GM18907 (cell line): ENCODE results near the gene TAF1L.
A peak's percentile ranks its signal among the peaks of the same experiment; 100 is the strongest.
"Not testable (repeated sequence)": the region's sequence is repeated elsewhere in the genome, so short reads cannot be mapped to it uniquely, and the experiment has no call there.

ENCODE experiments used
- ATAC-seq: cut with Tn5 transposase; IDR thresholded peaks from one replicate; pipeline ENCODE4 v1.9.1; 2021; ENCODE audit warnings: mild to moderate bottlenecking, moderate library complexity; ENCODE audit not compliant: unreplicated experiment

Gene TAF1L

DNA sequence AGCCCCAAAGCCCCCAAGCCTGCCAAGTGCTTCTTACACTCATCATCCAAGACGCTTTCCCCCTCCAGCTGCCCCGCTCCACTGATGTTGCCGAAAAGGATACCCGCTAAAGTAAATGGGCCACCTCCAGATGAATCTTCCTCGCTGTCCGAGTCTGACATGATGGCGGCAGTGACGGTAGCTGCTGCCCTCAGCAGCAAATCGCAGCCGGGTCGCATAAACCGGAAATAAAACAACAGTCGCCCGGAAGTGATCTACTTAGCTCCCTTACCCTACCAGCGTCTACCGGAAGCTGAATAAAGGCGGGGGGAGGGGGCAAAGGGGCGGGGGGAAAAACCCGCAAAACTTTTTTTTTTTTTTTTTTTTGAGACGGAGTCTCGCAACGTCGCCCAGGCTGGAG, at the start of gene TAF1L:
Gene TAF1L (minus strand): TSS at position 308 of the 400 bp plus-strand sequence. CDS start 90 bp downstream, at position 218.
- no peak for ATAC-seq

DNA sequence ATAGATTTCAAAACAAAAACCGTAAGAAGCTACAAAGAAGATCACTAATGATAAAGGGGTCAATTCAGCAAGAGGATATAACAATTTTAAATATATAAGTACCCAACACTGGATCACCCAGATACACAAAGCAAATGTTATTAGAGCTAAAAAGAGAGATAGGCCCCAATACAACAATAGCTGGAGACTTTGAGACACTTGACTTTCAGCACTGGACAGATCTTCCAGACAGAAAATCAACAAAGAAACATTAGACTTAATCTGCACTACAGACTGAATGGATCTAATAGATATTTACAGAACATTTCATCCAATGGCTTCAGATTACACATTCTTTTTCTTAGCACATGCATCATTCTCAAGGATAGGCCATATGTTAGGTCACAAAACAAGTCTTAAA, 46.3 kb upstream of the TAF1L start:
- no peak for ATAC-seq

GRCh38 chr9:32677931-32678330, 42.5 kb upstream of the TAF1L start:
- no peak for ATAC-seq

DNA sequence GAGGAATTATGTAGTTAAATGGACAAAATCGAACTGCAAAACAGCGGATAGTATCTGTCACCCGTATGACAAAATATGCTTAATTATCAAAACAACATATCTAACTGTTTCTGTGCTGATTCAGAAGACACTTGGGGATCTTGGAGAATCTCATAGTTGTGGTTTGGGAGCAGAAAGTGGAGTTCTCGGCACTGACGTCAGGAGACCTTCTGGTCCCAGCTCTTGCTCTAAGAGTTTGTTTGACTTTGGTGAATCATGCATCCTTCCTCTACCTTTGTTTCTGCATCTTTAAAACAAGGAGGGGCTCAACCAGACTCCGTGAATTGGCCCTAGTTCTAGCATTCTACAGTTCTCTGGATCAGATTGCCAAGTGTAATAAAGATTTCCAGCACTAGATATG, 37.0 kb upstream of the TAF1L start:
- ATAC-seq = no peak

- no peak for ATAC-seq
Observed at GRCh38 chr9:32671333-32671732, 35.9 kb upstream of the TAF1L start.

- ATAC-seq = no peak
Observed at GRCh38 chr9:32665101-32665500, 29.6 kb upstream of the TAF1L start.

DNA sequence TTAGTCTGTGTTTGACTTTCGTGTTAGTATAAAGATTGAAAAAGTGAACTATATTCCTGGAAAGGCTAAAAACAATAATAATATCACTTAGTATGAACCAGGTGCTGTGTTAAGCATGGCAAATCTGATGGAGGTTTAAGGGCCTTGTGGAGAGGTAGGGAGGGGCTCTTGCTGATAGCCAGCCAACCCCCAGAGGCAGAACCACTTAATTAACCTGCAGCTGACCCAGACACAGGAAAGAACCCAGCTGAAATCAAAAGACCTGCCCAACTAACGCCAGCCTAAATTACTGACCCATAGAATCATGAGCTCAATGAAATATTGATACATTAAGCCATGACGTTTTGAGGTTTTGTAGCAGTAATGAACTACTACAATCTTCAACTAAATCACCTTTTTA, 28.3 kb upstream of the TAF1L start:
- ATAC-seq = no peak

- ATAC-seq = no peak
Observed at GRCh38 chr9:32647671-32648070, 12.2 kb upstream of the TAF1L start.

DNA sequence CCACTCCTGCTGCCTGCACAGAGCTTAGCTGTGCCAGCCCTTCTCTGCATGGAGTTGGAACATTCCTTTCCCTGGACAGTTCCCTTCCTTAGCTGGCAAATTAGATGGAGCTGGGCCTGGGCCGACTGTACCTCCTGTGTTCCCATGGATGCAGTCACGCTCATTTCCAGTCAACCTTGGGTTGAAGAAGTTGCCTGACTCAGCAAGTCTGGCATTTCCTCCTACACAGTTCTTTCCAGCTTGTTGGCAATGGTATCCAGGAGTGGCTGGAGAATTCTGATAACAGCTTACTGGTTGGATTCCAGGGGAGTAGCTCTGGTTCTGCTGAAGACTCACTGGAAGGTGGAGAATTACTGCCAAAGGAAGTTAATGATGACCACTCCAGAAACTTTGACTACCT, 9.2 kb upstream of the TAF1L start:
- no peak for ATAC-seq

GRCh38 chr9:32633151-32633550, 2.3 kb downstream of the TAF1L start:
- ATAC-seq = not testable (repeated sequence)

GRCh38 chr9:32631991-32632390, 3.5 kb downstream of the TAF1L start:
- no peak for ATAC-seq

DNA sequence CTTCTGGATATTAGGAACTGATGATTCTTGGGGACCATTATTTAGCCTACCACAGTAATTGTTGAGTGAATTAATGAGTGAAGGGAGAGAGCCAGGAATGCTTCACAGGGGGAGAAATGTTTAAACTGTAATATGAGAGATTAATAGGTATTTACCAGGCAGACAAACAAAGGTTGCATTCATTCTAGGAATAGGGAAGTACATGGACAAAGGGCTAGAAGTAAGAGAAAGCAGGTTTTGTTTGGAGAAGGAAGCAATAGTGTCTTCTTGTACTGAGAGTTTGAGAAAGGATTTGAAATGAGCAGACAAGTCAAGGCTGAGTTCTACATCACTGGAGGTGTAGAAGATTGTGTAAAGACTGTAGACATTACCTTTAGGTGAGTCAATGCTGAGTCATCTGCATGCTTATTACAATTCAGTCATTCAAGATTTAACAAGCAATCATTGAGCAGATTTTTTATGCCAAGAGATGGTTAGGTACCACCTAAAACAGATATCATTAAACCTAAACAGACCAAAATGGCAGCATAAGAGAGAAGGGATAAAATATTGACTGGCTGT, 8.0 kb downstream of the TAF1L start:
- ATAC-seq = no peak

DNA sequence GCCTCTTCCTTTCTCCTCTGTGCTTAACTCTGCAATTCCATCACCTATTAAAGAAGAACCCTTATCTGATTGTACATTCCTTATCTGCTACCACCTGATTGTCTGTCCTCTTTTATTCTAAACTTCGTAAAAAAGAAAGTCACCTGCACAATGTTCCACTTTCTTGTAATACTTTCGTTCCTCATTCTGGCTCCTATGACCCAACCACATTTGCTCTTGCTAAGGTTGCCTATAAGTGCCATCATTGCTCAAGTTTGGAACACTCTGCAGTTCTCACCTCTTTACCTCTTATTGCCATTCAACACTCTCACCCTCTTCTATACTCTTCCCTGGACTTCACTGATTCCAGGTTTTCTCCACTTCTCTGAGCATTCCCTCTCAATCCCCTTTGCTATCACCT, 10.1 kb downstream of the TAF1L start:
- ATAC-seq = no peak

DNA sequence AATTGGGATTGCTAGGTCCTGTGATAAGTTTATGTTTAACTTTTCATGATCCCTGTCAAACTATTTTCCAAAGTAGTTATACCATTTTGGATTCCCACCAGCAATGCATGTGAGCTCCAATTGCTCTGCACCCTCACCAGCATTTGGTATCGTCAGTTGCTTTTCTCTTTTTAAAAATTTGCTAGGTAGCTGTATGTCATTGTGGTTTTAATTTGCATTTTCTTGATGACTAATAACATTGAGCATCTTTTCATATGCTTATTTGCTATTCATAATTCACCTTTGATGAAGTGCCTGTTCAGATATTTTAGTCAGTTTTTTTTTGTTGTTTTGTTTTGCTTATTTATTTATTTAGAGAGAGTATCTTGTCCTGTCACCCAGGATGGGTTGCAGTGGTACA, 12.5 kb downstream of the TAF1L start:
- ATAC-seq = no peak

DNA sequence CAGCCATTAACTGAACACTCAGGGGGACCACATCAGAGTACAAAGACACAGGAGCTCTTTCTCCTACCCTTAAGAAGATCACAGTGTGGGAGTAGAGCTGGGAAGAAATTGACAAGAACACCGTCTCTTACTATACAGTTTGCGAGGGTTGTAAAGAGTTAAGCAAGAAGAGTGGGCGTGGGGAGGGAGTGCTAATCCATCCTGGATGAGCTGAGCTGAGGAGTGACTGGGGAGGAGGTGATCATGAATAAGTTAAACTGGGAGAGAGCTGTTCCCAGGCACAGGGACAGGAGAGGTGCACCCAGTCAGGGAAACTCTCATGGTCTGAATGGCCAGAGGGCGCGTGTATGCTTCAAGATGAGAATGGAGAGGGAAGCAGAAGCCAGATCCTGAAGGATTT, 17.2 kb downstream of the TAF1L start:
- ATAC-seq = no peak

DNA sequence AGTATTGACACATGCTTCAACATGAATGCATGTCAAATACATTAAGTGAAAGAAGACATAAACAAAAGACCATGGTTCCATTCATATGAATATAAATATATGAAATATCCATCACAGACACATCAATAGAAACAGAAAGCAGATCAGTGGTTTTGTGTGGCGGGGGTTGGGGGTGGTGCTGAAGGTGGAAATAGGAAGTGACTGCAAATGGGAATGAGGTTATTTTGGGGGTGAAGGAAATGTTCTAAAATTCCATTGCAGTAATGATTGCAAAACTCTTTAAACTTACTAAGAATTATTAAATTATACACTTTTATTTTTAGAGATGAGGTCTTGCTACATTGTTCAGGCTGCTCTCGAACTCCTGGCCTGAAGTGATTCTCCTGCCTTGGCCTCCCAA, 28.7 kb downstream of the TAF1L start:
- no peak for ATAC-seq

DNA sequence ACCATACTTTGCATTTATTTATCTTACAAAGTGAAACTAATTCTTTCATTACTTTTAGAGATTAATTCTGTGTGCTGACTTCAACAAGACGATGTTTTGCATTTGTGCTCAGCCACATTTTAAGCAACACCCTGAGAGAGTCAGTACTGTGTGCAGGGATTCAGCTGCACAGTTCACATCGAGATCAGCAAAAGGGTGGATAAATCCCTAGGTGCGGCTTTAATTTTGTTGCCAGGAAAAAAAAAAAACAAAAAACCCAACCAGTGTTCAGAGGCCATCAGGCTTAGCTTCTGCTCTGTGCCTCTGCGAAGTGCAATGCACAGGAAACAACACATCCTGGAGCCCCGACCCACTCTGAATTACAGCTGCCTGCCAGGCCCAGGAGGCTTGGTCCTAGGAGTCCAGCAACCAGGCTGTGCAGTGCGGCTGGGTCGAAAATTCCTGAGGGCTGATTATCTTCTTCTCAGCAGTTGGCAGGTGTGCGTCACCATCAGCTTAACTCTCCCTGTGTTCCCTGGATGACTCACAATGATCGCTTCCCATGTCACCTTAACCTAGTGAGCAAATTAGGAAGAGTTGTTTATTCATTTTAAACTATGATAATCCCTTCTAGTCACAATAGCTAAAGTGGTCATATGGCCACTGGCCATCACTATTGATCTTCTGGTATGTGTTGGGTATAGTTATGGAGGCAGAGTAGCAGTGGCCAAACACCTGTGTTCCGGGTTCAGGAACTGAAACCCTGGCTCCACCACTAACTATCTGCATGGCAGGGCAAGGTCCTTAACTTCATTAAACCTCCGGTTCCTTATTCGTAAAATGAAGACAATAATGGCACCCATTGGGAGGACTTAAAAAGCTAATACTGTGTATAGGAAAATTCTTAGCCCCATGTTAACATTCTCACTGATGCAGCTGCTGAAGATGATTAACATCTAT, 31.3 kb downstream of the TAF1L start:
- ATAC-seq = peak; percentile 90

- not testable (repeated sequence) for ATAC-seq
Observed at GRCh38 chr9:32599021-32599420, 36.4 kb downstream of the TAF1L start.

- no peak for ATAC-seq
Observed at GRCh38 chr9:32596936-32597335, 38.5 kb downstream of the TAF1L start.

- no peak for ATAC-seq
Observed at GRCh38 chr9:32596096-32596865, 39.2 kb downstream of the TAF1L start.

DNA sequence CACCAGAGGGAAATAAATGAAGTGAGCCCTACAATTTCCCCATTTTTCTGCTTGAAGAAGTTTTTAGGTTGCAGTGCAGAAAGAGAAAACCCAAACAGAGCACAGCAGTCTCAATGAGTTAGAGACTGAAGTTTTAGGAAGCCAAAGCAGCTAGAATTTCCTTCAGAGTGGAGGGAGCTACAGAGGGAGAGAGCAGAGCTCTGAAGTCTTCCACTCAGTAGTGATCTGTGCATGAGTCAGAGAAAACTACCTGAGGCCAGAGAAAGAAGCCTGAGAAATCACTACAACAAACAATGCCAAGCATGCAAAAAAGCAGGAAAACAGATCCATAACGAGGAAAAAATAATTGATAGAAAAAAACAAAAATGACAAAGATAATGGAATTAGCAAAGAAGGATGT, 44.6 kb downstream of the TAF1L start:
- no peak for ATAC-seq

DNA sequence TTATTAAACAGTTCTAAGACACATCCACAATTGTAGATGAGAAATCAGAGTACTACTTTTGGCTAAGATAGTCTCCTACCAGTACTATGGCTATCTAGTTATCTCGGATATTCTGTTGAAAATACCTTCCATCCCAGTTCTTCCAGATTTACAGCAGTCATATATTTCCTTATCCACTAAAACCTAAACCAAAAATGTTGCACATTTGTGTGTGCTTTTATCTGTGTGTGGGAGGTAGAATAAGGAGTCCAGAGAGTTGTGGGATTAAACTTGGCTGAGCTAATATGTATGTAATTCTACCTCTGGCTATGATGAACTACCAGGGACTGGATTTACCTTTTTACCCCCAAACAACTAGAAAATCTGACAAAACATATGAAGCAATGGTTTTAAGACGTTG, 45.0 kb downstream of the TAF1L start:
- no peak for ATAC-seq
